ENCODE measurements around the gene F2R. TPM values are rescaled to one million over a fixed set of nuclear protein-coding genes. Genes with fewer than 3 reads are reported as not detected.

F2R gene
- total and polyA plus RNA-seq, 2 of the 8 experiments (the other 6 are each of a cell fraction or from before 2014, with no cell fraction given) = 23.8 to 29.1 TPM

GRCh38 chr5:76718381-76718832, 2.5 kb downstream of the F2R start (continued):
- no peak for TF ChIP-seq HDAC2 (IDR thresholded peaks at IDR 0.05; ENCODE audit: borderline replicate concordance in 1 of 2, low read depth in 2 of 2, low read length in 2 of 2)
- TF ChIP-seq ATF3 (IDR thresholded peaks at IDR 0.05; ENCODE audit: insufficient read depth, low read depth, low read length) = no peak
- TF ChIP-seq ATF2 (IDR thresholded peaks at IDR 0.05; ENCODE audit: low read length) = no peak
- TF ChIP-seq CHD7 (IDR thresholded peaks at IDR 0.05; ENCODE audit: insufficient replicate concordance, low read length) = no peak
- TF ChIP-seq MAX (IDR thresholded peaks at IDR 0.05) = no peak
- TF ChIP-seq BCL11A (IDR thresholded peaks at IDR 0.05; ENCODE audit: low read depth in 2 of 2, low read length in 2 of 2) = no peak

Data from H1 (cell line).